Activated CD4-positive, CD25-positive, alpha-beta regulatory T cell treated with anti-CD3 and anti-CD28 coated beads, Interleukin-2, amount 50 U/mL, for 16 hours (primary cell): Measurements from ENCODE around the gene CDHR5.
"Not testable (repeated sequence)": the region's sequence is repeated elsewhere in the genome, so short reads cannot be mapped to it uniquely, and the experiment has no call there.

Experiments used
- DNase-seq: peaks from one replicate; pipeline ENCODE4 v3.0.0-alpha.2; 2020; ENCODE audit warnings: low read depth, low spot score

The CDHR5 gene

GRCh38 chr11:624705-625635, at the start of gene CDHR5:
Gene CDHR5, minus strand, starts transcription at chr11:624955. Its CDS starts 53 bp downstream, at chr11:624902.
- DNase-seq: no peak

- no peak for DNase-seq
Observed at GRCh38 chr11:674406-674805, 49.7 kb upstream of the CDHR5 start.

DNA sequence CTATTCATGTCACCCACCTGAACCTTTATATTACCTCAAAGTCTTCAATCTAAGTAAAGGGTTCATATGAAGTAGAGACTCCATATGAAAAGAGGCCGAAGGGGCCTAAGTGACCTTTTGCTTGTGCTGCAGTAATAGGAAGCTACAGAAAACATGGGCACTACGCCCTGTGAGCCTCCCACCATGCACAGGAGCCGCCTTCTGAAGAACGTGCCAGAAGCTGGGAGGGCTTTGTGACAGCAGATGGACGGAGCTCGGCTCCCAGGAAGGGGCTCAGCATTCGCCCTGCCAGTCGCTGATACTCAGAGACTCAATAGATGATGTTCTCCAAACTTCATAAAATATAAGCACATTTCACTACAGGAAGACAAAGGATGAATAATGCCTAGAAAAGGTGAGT, 49.1 kb upstream of the CDHR5 start:
- no peak for DNase-seq

DNA sequence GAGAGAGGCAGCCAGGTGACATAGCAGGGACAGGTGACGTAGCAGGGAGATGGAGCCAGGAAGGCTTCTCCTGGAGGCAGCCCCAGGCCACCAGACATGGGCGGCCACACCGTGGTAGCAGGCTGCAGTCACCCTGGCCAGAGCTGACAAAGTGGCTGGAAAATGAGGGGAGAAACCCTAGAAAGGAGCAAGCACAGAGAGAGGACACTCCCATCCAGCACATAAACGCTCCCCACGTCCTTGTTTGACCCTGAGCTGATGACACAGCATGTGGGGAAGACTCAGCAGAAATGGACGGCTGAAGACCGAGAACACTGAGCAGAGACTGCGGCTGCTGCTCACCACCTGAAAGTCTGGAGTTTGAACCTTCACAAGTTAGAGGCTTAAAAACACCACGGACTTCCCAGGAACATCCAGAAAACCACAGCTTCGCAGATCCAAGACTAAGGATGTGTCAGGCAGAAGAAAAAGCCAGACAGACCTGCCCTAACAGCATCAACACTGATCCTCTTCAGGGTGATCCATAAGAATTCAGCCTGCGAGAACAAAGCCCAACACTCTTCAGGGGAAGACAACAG, 41.0 kb upstream of the CDHR5 start:
- DNase-seq: no peak

DNA sequence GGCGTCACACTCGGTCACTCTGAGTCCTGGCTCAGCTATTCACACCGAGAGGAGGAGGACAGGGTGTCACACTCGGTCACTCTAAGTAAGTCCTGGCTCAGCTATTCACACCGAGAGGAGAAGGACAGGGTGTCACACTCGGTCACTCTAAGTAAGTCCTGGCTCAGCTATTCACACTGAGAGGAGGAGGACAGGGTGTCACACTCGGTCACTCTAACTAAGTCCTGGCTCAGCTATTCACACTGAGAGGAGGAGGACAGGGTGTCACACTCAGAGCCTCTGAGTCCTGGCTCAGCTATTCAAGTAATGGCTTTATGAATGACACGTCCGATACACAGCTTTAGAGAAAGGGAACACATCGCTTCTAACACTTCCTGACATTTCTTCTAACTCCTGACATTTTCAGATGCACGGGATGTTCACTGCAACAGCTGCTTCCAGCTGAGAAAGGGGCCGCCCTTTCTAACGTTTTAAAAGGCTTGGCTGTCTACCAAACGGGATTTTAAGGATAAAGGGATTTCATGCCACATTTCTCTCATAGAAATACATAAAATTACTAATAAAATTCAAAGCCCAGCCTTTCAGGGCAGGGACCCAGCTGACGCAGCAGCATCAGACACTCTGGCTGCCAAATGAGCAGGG, 40.4 kb upstream of the CDHR5 start:
- no peak for DNase-seq

- no peak for DNase-seq
Observed at GRCh38 chr11:662689-663274, 38.0 kb upstream of the CDHR5 start.

- DNase-seq: no peak
Observed at GRCh38 chr11:660681-661444, 36.1 kb upstream of the CDHR5 start.

DNA sequence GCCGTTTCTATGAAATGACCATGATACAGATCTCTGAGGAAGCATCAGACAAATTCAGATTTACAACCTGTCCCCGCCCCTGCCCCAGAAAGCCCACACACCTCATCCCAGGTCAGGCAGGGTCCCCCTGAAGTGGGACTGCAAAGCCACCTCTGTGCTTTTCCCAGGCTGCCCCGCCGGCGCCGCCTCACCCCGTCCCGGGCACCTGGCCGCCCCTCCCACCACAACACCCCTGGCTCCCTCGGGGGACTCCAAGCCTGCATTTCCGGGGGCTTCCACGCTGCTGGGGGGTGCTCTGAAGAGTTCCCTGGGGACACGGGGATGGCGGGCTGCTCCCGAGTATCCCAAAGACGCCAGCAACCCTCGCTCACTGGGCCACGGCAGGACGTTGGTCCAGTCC, 35.5 kb upstream of the CDHR5 start:
- no peak for DNase-seq

- no peak for DNase-seq
Observed at GRCh38 chr11:659532-660085, 34.9 kb upstream of the CDHR5 start.

GRCh38 chr11:657691-658126, 33.0 kb upstream of the CDHR5 start:
- no peak for DNase-seq

- DNase-seq: no peak
Observed at GRCh38 chr11:656866-657265, 32.1 kb upstream of the CDHR5 start.

- no peak for DNase-seq
Observed at GRCh38 chr11:656426-656825, 31.7 kb upstream of the CDHR5 start.

GRCh38 chr11:655036-655726, 30.4 kb upstream of the CDHR5 start:
- no peak for DNase-seq

DNA sequence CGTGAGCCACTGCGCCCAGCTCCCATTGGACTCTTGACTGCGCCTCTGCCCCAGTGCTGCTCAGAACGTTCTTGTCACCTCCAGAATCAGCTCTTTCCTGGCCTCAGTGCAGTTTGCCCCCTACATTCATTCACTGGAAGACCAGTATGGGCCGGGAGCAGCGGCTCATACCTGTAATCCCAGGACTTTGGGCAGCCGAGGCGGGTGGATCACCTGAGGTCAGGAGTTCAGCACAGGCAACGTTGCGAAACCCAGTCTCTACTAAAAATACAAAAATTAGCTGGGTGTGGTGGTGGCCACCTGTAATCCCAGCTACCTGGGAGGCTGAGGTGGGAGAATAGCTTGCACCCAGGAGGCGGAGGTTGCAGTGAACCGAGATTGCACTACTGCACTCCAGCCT, 29.7 kb upstream of the CDHR5 start:
- not testable (repeated sequence) for DNase-seq

- no peak for DNase-seq
Observed at GRCh38 chr11:653837-654236, 29.1 kb upstream of the CDHR5 start.

GRCh38 chr11:653136-653535, 28.4 kb upstream of the CDHR5 start:
- not testable (repeated sequence) for DNase-seq

DNA sequence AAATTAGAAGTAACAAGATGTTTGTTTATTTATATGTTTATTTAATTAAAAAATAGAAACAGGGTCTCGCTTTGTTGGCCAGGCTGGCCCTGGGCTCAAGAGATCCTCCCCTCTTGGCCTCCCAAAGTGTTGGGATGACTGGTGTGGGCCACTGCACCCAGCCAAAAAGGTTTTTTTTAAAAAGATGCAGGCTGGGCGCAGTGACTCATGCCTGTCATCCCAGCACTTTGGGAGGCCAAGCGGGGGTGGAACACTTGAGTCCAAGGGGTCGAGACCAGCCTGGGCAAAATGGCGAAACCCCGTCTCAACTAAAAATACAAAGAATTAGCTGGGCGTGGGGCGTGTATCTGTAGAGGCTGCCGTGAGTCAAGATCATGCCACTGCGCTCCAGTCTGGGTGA, 25.7 kb upstream of the CDHR5 start:
- no peak for DNase-seq

DNA sequence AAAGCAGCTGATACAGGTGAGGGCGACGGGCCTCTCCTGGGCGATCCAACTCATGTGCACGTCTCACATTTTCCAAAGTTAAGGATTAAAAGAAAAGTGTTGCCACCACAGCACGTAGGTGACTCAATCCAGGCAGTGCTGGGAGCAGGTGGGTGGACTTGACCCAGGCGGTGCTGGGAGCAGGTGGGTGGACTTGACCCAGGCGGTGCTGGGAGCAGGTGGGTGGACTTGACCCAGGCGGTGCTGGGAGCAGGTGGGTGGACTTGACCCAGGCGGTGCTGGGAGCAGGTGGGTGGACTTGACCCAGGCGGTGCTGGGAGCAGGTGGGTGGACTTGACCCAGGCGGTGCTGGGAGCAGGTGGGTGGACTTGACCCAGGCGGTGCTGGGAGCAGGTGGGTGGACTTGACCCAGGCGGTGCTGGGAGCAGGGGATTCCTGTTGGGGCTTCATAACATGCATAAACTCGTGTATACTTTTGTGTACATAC, 23.0 kb upstream of the CDHR5 start:
- not testable (repeated sequence) for DNase-seq

DNA sequence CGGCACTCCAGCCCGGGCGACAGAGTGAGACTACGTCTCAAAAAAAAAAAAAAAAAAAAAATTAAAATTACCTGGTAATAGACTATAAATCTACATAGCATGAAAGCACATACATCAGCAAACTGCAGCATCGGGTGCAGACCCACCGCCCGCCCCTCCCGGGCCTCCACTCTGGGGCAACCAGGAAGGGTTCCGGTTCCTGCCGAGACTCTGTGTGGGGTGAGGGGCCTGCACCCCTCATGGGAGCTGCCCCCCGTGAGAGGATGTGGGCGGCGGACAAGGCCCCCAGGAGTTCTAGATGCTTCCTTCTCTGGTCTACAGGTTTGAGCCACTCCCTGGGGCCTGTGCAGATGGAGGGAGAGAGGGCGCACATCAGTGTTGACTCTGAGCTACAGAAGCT, 21.5 kb upstream of the CDHR5 start:
- no peak for DNase-seq

DNA sequence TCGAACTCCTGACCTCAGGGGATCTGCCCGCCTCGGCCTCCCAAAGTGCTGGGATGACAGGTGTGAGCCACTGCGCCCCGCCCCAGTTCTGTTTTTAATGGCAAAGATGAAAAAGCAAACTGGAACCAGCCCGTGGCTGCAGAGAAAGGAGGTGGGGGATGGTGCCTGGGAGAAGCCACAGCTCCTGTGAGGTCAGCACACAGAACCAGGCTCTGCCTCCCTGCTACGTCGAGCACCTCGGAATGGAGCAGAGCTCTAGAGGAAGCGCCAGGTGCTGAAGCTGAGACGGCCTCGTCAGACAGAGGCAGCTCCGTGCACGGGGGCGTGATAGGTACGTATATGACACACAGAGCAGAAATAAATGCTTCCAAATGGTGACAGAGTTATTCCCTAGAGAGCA, 20.8 kb upstream of the CDHR5 start:
- no peak for DNase-seq
